IPS-20b (cell line): Measurements from ENCODE around the gene KHDC1.
"Not testable (repeated sequence)": the region's sequence is repeated elsewhere in the genome, so short reads cannot be mapped to it uniquely, and the experiment has no call there.

Experiments
- H3K27ac ChIP-seq: one replicate; pipeline ENCODE4 v1.5.1; 2013; ENCODE audit warnings: low read length
- H3K27me3 ChIP-seq: 2 replicates; pipeline ENCODE4 v1.6.1; 2013; ENCODE audit warnings: mild to moderate bottlenecking, low read length, inconsistent platforms; ENCODE audit not compliant: insufficient read depth
- H3K36me3 ChIP-seq: 2 replicates; pipeline ENCODE4 v1.6.1; 2013; ENCODE audit warnings: low read depth, mild to moderate bottlenecking, inconsistent platforms, low read length, moderate library complexity; ENCODE audit not compliant: insufficient read depth
- H3K4me1 ChIP-seq: 2 replicates; pipeline ENCODE4 v1.6.1; 2013; ENCODE audit warnings: mild to moderate bottlenecking, control low read depth, inconsistent platforms, low read length, moderate library complexity; ENCODE audit not compliant: insufficient read depth
- H3K4me3 ChIP-seq: 2 replicates; pipeline ENCODE4 v1.5.1; 2013; ENCODE audit warnings: mild to moderate bottlenecking, low read length, inconsistent platforms
- H3K9ac ChIP-seq: 2 replicates; pipeline ENCODE4 v1.6.1; 2013; ENCODE audit warnings: low read depth, mild to moderate bottlenecking, inconsistent platforms, low read length, moderate library complexity
- H3K9me3 ChIP-seq: 2 replicates; pipeline ENCODE4 v1.6.1; 2013; ENCODE audit warnings: mild to moderate bottlenecking, low read depth, low read length, inconsistent platforms; ENCODE audit not compliant: insufficient read depth

The KHDC1 gene

GRCh38 chr6:73285674-73286283, 22.8 kb upstream of the KHDC1 start:
- Histone ChIP-seq H3K36me3 (peaks cover 10% of the 10 kb centered on the region; the same call in 1 of the 2 replicates), H3K27ac (no peak overlapping the region), H3K4me1 (no peaks in the 10 kb centered on the region), H3K4me3 (no peak overlapping the region), H3K9ac (no peak overlapping the region), H3K9me3 (no peaks in the 10 kb centered on the region), H3K27me3 (no peaks in the 10 kb centered on the region)

- Histone ChIP-seq H3K9ac (no peak overlapping the region), H3K36me3 (peaks cover 10% of the 10 kb centered on the region; the same call in 1 of the 2 replicates)
Measured at GRCh38 chr6:73282871-73283270, 19.9 kb upstream of the KHDC1 start.

GRCh38 chr6:73281684-73282083, 18.7 kb upstream of the KHDC1 start:
- H3K36me3 ChIP-seq, H3K9ac ChIP-seq, H3K9me3 ChIP-seq, H3K27me3 ChIP-seq, H3K4me1 ChIP-seq, H3K4me3 ChIP-seq, H3K27ac ChIP-seq: not testable (repeated sequence)

More at GRCh38 chr6:73282871-73283270, 19.9 kb upstream of the KHDC1 start:
- Histone ChIP-seq H3K4me1 (no peaks in the 10 kb centered on the region), H3K9me3 (no peaks in the 10 kb centered on the region), H3K4me3 (no peak overlapping the region), H3K27ac (no peak overlapping the region), H3K27me3 (no peaks in the 10 kb centered on the region)

- not testable (repeated sequence) for H3K4me3 ChIP-seq, H3K9ac ChIP-seq, H3K4me1 ChIP-seq, H3K9me3 ChIP-seq, H3K27ac ChIP-seq, H3K27me3 ChIP-seq
- peaks cover 36% of the 10 kb centered on the region for H3K36me3 ChIP-seq
Measured at GRCh38 chr6:73269296-73269695, 6.3 kb upstream of the KHDC1 start.

- H3K27ac ChIP-seq, H3K4me3 ChIP-seq, H3K27me3 ChIP-seq, H3K9me3 ChIP-seq, H3K9ac ChIP-seq, H3K4me1 ChIP-seq: not testable (repeated sequence)
- H3K36me3 ChIP-seq, result peaks cover 32% of the 10 kb centered on the region
Measured at GRCh38 chr6:73268896-73269295, 5.9 kb upstream of the KHDC1 start.

GRCh38 chr6:73264446-73264845, 1.4 kb upstream of the KHDC1 start:
- Histone ChIP-seq H3K9ac (no peak overlapping the region), H3K4me3 (no peak overlapping the region)

DNA sequence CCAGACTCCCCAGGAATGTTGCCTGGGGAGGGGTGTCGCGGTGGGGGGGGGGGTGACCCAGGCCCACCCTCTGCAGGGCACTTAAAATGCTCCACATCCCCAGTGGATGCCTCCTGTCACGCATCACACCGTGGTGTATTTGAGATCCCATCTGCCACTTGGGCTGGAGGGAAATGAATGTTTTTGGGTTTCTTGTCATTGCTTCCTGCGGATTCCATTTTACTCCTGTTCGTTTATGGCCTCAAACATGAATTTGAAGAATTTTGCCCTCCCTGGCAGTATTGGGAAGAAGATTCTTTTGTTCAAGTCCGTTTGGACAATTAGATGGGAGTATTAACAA, 544 bp upstream of the KHDC1 start:
- Histone ChIP-seq H3K27me3 (no peaks in the 10 kb centered on the region), H3K9me3 (no peaks in the 10 kb centered on the region), H3K36me3 (peaks cover 8% of the 10 kb centered on the region; the same call in 1 of the 2 replicates), H3K4me1 (peaks cover 14% of the 10 kb centered on the region; the same call in 1 of the 2 replicates), H3K27ac (no peak overlapping the region), H3K4me3 (peak overlapping the region; percentile 72), H3K9ac (peak overlapping the region; percentile 78; the same call in 1 of the 2 replicates)

More at GRCh38 chr6:73264446-73264845, 1.4 kb upstream of the KHDC1 start:
- H3K27ac ChIP-seq, result no peak overlapping the region
- H3K27me3 ChIP-seq, result no peaks in the 10 kb centered on the region
- no peaks in the 10 kb centered on the region for H3K9me3 ChIP-seq
- H3K4me1 ChIP-seq, result peaks cover 11% of the 10 kb centered on the region; the same call in 1 of the 2 replicates
- H3K36me3 ChIP-seq, result peaks cover 8% of the 10 kb centered on the region; the same call in 1 of the 2 replicates

DNA sequence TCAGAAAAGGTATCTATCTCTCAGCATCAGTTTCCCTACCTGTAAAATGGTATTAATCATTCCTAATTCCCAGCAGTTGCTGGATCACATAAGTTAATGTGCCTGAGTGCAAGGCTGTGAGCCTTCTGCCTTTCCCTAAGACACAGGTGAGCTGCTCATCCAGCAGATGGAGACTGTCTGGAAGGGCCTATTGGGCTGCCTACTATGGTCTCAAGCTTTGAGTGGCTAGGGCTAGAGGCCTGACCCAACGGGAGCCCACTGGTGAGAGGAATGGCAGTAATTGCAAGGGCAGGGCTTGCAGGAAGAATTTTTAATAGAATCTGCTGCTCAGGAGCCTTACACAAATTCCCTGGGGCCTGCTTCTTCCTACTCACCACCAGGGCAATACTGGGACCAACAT, 4.3 kb downstream of the KHDC1 start:
- Histone ChIP-seq H3K9ac (no peak overlapping the region), H3K36me3 (no peaks in the 10 kb centered on the region), H3K4me1 (peaks cover 14% of the 10 kb centered on the region; the same call in 1 of the 2 replicates), H3K27me3 (no peaks in the 10 kb centered on the region), H3K4me3 (no peak overlapping the region), H3K9me3 (no peaks in the 10 kb centered on the region), H3K27ac (no peak overlapping the region)

DNA sequence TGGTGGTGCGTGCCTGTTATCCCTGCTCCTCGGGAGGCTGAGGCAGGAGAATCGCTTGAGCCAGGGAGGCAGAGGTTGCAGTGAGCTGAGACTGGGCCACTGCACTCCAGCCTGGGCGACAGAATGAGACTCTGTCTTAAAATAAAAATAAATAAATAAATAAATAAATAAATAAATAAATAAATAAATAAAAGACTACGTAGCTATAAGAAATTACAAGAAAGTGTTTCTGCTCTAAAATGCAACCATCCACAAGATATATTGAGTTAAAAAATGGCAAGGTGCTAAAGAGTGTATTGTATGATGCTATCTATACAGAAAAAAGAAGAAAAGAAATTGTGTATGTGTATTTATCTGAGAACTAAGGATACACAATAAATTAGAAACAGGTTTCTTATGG, 8.7 kb downstream of the KHDC1 start:
- H3K36me3 ChIP-seq, H3K9ac ChIP-seq, H3K27me3 ChIP-seq, H3K9me3 ChIP-seq, H3K4me3 ChIP-seq, H3K27ac ChIP-seq, H3K4me1 ChIP-seq: not testable (repeated sequence)

DNA sequence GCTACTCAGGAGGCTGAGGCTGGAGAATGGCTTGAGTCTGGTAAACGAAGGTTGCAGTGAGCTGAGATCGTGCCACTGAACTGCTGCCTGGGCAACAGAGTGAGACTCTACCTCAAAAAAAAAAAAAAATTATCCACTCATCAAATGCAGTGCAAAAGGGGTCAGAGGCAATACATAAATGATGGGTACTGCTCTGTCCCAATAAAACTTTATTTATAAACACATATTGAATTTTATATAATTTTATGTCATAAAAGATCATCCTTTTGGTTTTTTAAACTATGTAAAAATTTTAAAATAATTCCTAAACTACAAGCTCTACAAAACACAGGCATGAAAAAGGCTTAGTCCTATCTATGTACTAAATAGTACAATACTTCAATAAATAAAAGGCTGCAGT, 10.3 kb downstream of the KHDC1 start:
- no peak overlapping the region for H3K27ac ChIP-seq
- no peaks in the 10 kb centered on the region for H3K36me3 ChIP-seq
- H3K9me3 ChIP-seq, result no peaks in the 10 kb centered on the region
- H3K9ac ChIP-seq, result no peak overlapping the region
- H3K4me3 ChIP-seq, result no peak overlapping the region
- H3K27me3 ChIP-seq, result no peaks in the 10 kb centered on the region
- no peaks in the 10 kb centered on the region for H3K4me1 ChIP-seq

- Histone ChIP-seq H3K27ac (no peak overlapping the region), H3K9me3 (no peaks in the 10 kb centered on the region)
Measured at GRCh38 chr6:73250016-73250415, 13.0 kb downstream of the KHDC1 start.

GRCh38 chr6:73248192-73248903, 14.6 kb downstream of the KHDC1 start:
- Histone ChIP-seq H3K9ac (no peak overlapping the region), H3K4me3 (no peak overlapping the region), H3K36me3 (no peaks in the 10 kb centered on the region), H3K9me3 (no peaks in the 10 kb centered on the region), H3K27me3 (no peaks in the 10 kb centered on the region), H3K4me1 (no peaks in the 10 kb centered on the region), H3K27ac (no peak overlapping the region)

More at GRCh38 chr6:73250016-73250415, 13.0 kb downstream of the KHDC1 start:
- Histone ChIP-seq H3K9ac (no peak overlapping the region), H3K4me3 (no peak overlapping the region), H3K4me1 (no peaks in the 10 kb centered on the region), H3K27me3 (no peaks in the 10 kb centered on the region), H3K36me3 (no peaks in the 10 kb centered on the region)
